ENCODE measurements around the gene TMEM238L.

TMEM238L gene

GRCh38 chr17:10799407-10799806, 4.5 kb downstream of the TMEM238L start:
- Mint-ChIP-seq H3K27me3 (peaks cover 9% of the 10 kb centered on the region), H3K36me3 (ENCODE audit: insufficient read depth) (no peaks in the 10 kb centered on the region), H3K9me3 (no peaks in the 10 kb centered on the region), H3K4me3 (no peak overlapping the region), H3K27ac (ENCODE audit: low read depth) (no peak overlapping the region), H3K4me1 (no peaks in the 10 kb centered on the region)
- DNase-seq (ENCODE audit: low spot score in 2 of 2), result no peak
- ATAC-seq (replicated peaks; ENCODE audit: extremely low read depth, poor library complexity, severe bottlenecking), result no peak

- no peaks in the 10 kb centered on the region for H3K4me1 Mint-ChIP-seq
- no peaks in the 10 kb centered on the region for H3K9me3 Mint-ChIP-seq
- H3K36me3 Mint-ChIP-seq (ENCODE audit: insufficient read depth), result no peaks in the 10 kb centered on the region
- H3K4me3 Mint-ChIP-seq, result no peak overlapping the region
- no peak overlapping the region for H3K27ac Mint-ChIP-seq (ENCODE audit: low read depth)
- DNase-seq (ENCODE audit: low spot score in 2 of 2), result no peak
- peaks cover 9% of the 10 kb centered on the region for H3K27me3 Mint-ChIP-seq
- ATAC-seq (replicated peaks; ENCODE audit: extremely low read depth, poor library complexity, severe bottlenecking), result no peak
These were observed 5.0 kb downstream of the TMEM238L start for GRCh38 chr17:10798910-10799309.

- Mint-ChIP-seq H3K4me3 (no peak overlapping the region), H3K36me3 (ENCODE audit: insufficient read depth) (no peaks in the 10 kb centered on the region), H3K9me3 (no peaks in the 10 kb centered on the region), H3K27ac (ENCODE audit: low read depth) (no peak overlapping the region), H3K27me3 (peaks cover 9% of the 10 kb centered on the region), H3K4me1 (no peaks in the 10 kb centered on the region)
- ATAC-seq (replicated peaks; ENCODE audit: extremely low read depth, poor library complexity, severe bottlenecking), result no peak
- no peak for DNase-seq (ENCODE audit: low spot score in 2 of 2)
These were observed 5.6 kb downstream of the TMEM238L start for GRCh38 chr17:10798332-10798749.

GRCh38 chr17:10797476-10798328, 6.2 kb downstream of the TMEM238L start:
- H3K27me3 Mint-ChIP-seq, result peaks cover 4% of the 10 kb centered on the region
- H3K27ac Mint-ChIP-seq (ENCODE audit: low read depth), result no peak overlapping the region
- H3K4me3 Mint-ChIP-seq, result no peak overlapping the region
- DNase-seq (ENCODE audit: low spot score in 2 of 2) (no peak), ATAC-seq (replicated peaks; ENCODE audit: extremely low read depth, poor library complexity, severe bottlenecking) (no peak)
- H3K9me3 Mint-ChIP-seq, result no peaks in the 10 kb centered on the region
- no peaks in the 10 kb centered on the region for H3K4me1 Mint-ChIP-seq
- no peaks in the 10 kb centered on the region for H3K36me3 Mint-ChIP-seq (ENCODE audit: insufficient read depth)

- H3K27me3 Mint-ChIP-seq, result peaks cover 27% of the 10 kb centered on the region
- no peaks in the 10 kb centered on the region for H3K4me1 Mint-ChIP-seq
- no peaks in the 10 kb centered on the region for H3K36me3 Mint-ChIP-seq (ENCODE audit: insufficient read depth)
- no peak overlapping the region for H3K27ac Mint-ChIP-seq (ENCODE audit: low read depth)
- H3K9me3 Mint-ChIP-seq, result no peaks in the 10 kb centered on the region
- H3K4me3 Mint-ChIP-seq, result no peak overlapping the region
- no peak for ATAC-seq (replicated peaks; ENCODE audit: extremely low read depth, poor library complexity, severe bottlenecking)
- DNase-seq (ENCODE audit: low spot score in 2 of 2), result no peak
These were observed 10.1 kb downstream of the TMEM238L start for GRCh38 chr17:10793816-10794215.

- ATAC-seq (replicated peaks; ENCODE audit: extremely low read depth, poor library complexity, severe bottlenecking), result no peak
- Mint-ChIP-seq H3K36me3 (ENCODE audit: insufficient read depth) (no peaks in the 10 kb centered on the region), H3K4me1 (no peaks in the 10 kb centered on the region), H3K27ac (ENCODE audit: low read depth) (no peak overlapping the region), H3K4me3 (no peak overlapping the region), H3K27me3 (peaks cover 31% of the 10 kb centered on the region), H3K9me3 (no peaks in the 10 kb centered on the region)
- no peak for DNase-seq (ENCODE audit: low spot score in 2 of 2)
These were observed 10.6 kb downstream of the TMEM238L start for GRCh38 chr17:10793256-10793655.

- Mint-ChIP-seq H3K36me3 (ENCODE audit: insufficient read depth) (no peaks in the 10 kb centered on the region), H3K27ac (ENCODE audit: low read depth) (no peak overlapping the region), H3K4me3 (no peak overlapping the region), H3K27me3 (peaks cover 42% of the 10 kb centered on the region), H3K9me3 (no peaks in the 10 kb centered on the region), H3K4me1 (no peaks in the 10 kb centered on the region)
- DNase-seq (ENCODE audit: low spot score in 2 of 2) (no peak), ATAC-seq (replicated peaks; ENCODE audit: extremely low read depth, poor library complexity, severe bottlenecking) (no peak)
These were observed 11.7 kb downstream of the TMEM238L start for GRCh38 chr17:10792151-10792550.

GRCh38 chr17:10790491-10791401, 13.2 kb downstream of the TMEM238L start:
- H3K9me3 Mint-ChIP-seq, result no peaks in the 10 kb centered on the region

GRCh38 chr17:10789694-10790271, 14.1 kb downstream of the TMEM238L start:
- no peaks in the 10 kb centered on the region for H3K9me3 Mint-ChIP-seq
- no peak for ATAC-seq (replicated peaks; ENCODE audit: extremely low read depth, poor library complexity, severe bottlenecking)
- H3K27me3 Mint-ChIP-seq, result peaks cover 62% of the 10 kb centered on the region
- no peak overlapping the region for H3K27ac Mint-ChIP-seq (ENCODE audit: low read depth)
- no peaks in the 10 kb centered on the region for H3K36me3 Mint-ChIP-seq (ENCODE audit: insufficient read depth)
- H3K4me3 Mint-ChIP-seq, result no peak overlapping the region
- no peak for DNase-seq (ENCODE audit: low spot score in 2 of 2)
- no peaks in the 10 kb centered on the region for H3K4me1 Mint-ChIP-seq

More at GRCh38 chr17:10790491-10791401, 13.2 kb downstream of the TMEM238L start:
- ATAC-seq (replicated peaks; ENCODE audit: extremely low read depth, poor library complexity, severe bottlenecking) (no peak), DNase-seq (ENCODE audit: low spot score in 2 of 2) (no peak)
- H3K36me3 Mint-ChIP-seq (ENCODE audit: insufficient read depth), result no peaks in the 10 kb centered on the region
- no peak overlapping the region for H3K4me3 Mint-ChIP-seq
- no peaks in the 10 kb centered on the region for H3K4me1 Mint-ChIP-seq
- no peak overlapping the region for H3K27ac Mint-ChIP-seq (ENCODE audit: low read depth)
- peaks cover 55% of the 10 kb centered on the region for H3K27me3 Mint-ChIP-seq

GRCh38 chr17:10787306-10788045, 16.4 kb downstream of the TMEM238L start:
- no peak for DNase-seq (ENCODE audit: low spot score in 2 of 2)
- H3K4me3 Mint-ChIP-seq, result no peak overlapping the region
- H3K36me3 Mint-ChIP-seq (ENCODE audit: insufficient read depth), result no peaks in the 10 kb centered on the region
- no peaks in the 10 kb centered on the region for H3K4me1 Mint-ChIP-seq
- peaks cover 70% of the 10 kb centered on the region for H3K27me3 Mint-ChIP-seq
- H3K27ac Mint-ChIP-seq (ENCODE audit: low read depth), result no peak overlapping the region
- no peak for ATAC-seq (replicated peaks; ENCODE audit: extremely low read depth, poor library complexity, severe bottlenecking)
- no peaks in the 10 kb centered on the region for H3K9me3 Mint-ChIP-seq

- Mint-ChIP-seq H3K36me3 (ENCODE audit: insufficient read depth) (no peaks in the 10 kb centered on the region), H3K27me3 (peaks cover 58% of the 10 kb centered on the region), H3K4me3 (no peak overlapping the region), H3K27ac (ENCODE audit: low read depth) (no peak overlapping the region), H3K9me3 (no peaks in the 10 kb centered on the region), H3K4me1 (no peaks in the 10 kb centered on the region)
- DNase-seq (ENCODE audit: low spot score in 2 of 2) (no peak), ATAC-seq (replicated peaks; ENCODE audit: extremely low read depth, poor library complexity, severe bottlenecking) (no peak)
These were observed 18.6 kb downstream of the TMEM238L start for GRCh38 chr17:10785295-10785694.

GRCh38 chr17:10779609-10780008, 24.3 kb downstream of the TMEM238L start:
- no peak for ATAC-seq (replicated peaks; ENCODE audit: extremely low read depth, poor library complexity, severe bottlenecking)
- Mint-ChIP-seq H3K36me3 (ENCODE audit: insufficient read depth) (no peaks in the 10 kb centered on the region), H3K9me3 (no peaks in the 10 kb centered on the region), H3K4me1 (no peaks in the 10 kb centered on the region), H3K27ac (ENCODE audit: low read depth) (no peak overlapping the region), H3K27me3 (peaks cover 19% of the 10 kb centered on the region), H3K4me3 (no peak overlapping the region)
- DNase-seq (ENCODE audit: low spot score in 2 of 2), result no peak

Data from central memory CD8-positive, alpha-beta T cell (primary cell).